ENCODE results near the gene AWAT2.

The AWAT2 gene

DNA sequence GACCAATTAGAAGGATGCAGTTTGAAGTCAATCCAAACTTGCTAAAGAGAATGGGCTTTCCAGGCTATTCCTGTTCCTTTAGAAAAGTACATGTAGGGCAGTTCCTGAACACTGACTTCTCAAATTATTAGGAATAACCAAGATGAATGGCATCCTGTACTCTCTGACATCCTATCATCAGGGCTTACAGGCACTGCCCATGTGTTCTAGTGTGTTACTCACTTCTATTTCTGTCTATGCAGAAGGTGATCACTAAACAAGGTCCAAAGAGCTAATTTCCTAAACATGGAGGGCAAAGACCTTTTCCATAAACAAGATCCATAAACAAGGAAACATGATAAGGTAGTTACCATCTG lies 53.6 kb downstream of the AWAT2 start:
- DNase-seq (ENCODE audit: low read depth in 2 of 2), result no peak

DNA sequence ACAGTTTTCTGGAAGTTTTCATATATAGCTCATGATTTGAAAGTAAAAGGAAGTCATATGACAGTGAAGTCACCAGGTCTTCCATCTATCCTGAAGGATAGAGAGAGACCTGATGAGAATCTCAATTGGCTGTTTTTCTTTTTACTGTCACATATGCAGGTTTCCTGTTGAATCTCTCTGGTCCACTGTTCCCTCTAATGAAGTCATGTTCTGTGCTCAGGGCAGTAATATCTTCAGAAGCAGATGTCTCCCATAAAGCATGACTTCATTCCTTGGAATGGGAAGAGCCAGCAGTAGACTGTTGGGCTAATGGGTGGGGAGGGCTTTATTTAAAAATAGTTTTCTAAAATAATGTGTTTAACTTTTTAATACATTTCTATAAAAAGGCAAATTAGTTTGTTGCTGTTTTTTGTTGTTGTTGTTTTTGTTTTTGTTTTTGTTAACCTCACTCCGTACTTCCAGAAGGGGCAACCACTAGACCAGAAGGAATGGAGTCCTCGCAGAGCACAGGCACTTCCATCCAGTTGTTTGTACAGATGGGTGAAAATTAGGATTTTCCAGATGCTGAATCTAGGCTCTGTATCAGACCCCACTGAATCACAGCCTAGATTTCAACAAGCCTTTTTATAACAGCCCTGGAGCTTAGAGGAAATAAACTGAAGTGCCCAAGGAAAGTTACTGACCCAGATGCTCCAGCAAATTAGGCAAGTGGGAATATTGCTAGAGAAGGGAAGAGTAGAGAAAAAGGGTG lies 54.2 kb downstream of the AWAT2 start:
- DNase-seq (ENCODE audit: low read depth in 2 of 2), result no peak

DNA sequence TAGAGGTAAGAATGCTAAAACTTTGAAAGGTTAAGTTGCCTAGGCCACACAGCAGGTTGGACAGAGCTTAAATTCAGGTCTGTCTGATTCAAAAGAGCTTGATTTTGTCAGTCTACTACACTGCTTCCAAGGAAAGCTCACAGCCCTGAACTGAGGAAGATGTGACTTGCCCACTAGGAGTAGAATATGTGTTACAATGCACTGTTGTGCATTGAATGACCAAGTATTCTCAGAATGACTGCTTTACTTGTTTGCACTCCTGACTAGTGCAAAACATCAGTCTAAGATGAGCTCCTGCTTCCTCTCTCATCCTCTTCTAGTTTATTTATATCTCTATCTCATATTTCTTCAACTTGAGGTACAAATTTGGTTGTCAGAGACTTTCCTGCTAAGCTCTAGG lies 56.2 kb downstream of the AWAT2 start:
- no peak for DNase-seq (ENCODE audit: low read depth in 2 of 2)

DNA sequence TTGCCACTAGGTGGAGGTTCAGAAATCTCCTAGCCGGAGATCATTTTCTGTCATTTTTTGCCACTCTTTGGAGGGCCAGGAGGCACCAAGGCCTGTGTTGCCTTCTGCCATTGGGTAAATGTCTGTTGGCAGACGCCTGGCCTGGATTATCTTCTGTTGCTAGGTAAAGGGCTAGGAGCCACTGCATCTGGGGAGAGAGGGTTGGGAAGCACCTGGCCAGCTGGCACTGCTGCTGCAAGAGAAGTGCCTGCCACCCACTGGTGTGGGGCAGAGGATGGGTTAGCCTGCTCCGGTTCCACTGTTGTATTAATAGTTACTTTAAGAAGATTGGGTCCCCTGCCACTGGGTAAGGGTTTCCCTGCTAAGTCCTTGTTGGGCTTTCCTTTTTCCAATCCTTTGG lies 58.1 kb downstream of the AWAT2 start:
- no peak for DNase-seq (ENCODE audit: low read depth in 2 of 2)

All from stimulated activated CD8-positive, alpha-beta memory T cell treated with anti-CD3 and anti-CD28 coated beads, Interleukin-7, amount 100 ng/mL, for 4 hours (primary cell).